ENCODE measurements around the gene DSN1. TPM values are rescaled to one million over a fixed set of nuclear protein-coding genes. Genes with fewer than 3 reads are reported as not detected.

DSN1 gene
- total and polyA plus RNA-seq, 9 of the 15 experiments (the other 6 are each of a cell fraction or from before 2014, with no cell fraction given): 23.3 to 45.3 (median 31.1) TPM

GRCh38 chr20:36745927-36746659 is 27.5 kb downstream of the DSN1 start, which contains the start of gene NDRG3 (continued):
- TF ChIP-seq ZNF280A (IDR thresholded peaks at IDR 0.05; ENCODE audit: low read depth, partially characterized antibody) (no peak), SIN3B (IDR thresholded peaks at IDR 0.05; ENCODE audit: low read depth) (0 out of 2 replicates have a peak, but pooled peaks have one; percentile 15), RUNX1 (IDR thresholded peaks at IDR 0.05; ENCODE audit: low read depth) (no peak), SMAD3 (CRISPR knock-in tag; conservative IDR thresholded peaks at IDR 0.05) (no peak), WHSC1 (IDR thresholded peaks at IDR 0.05; ENCODE audit: low read length) (no peak), ZNF174 (CRISPR knock-in tag; IDR thresholded peaks at IDR 0.05) (no peak), PHTF2 (CRISPR knock-in tag; IDR thresholded peaks at IDR 0.05) (no peak), ARID1B (IDR thresholded peaks at IDR 0.05) (no peak), STAT5B (CRISPR knock-in tag; IDR thresholded peaks at IDR 0.05) (no peak), ZNF696 (CRISPR knock-in tag; conservative IDR thresholded peaks at IDR 0.05) (no peak), GABPB1 (CRISPR knock-in tag; IDR thresholded peaks at IDR 0.05) (no peak), MIER1 (IDR thresholded peaks at IDR 0.05; ENCODE audit: low read depth) (no peak), TAF7 (tag; IDR thresholded peaks at IDR 0.05) (no peak), ZNF586 (CRISPR knock-in tag; conservative IDR thresholded peaks at IDR 0.05) (no peak), ZFP1 (CRISPR knock-in tag; IDR thresholded peaks at IDR 0.05) (no peak), RBM15 (IDR thresholded peaks at IDR 0.05; ENCODE audit: insufficient read depth, low read length) (no peak), ETV6 (IDR thresholded peaks at IDR 0.05; ENCODE audit: borderline replicate concordance in 1 of 2, low read depth in 2 of 2, low read length in 1 of 2) (no peak), ETV6 (CRISPR knock-in tag; IDR thresholded peaks at IDR 0.05; ENCODE audit: borderline replicate concordance) (no peak), ZNF184 (CRISPR knock-in tag; IDR thresholded peaks at IDR 0.05) (no peak), MED1 (CRISPR knock-in tag; IDR thresholded peaks at IDR 0.05; ENCODE audit: borderline replicate concordance) (no peak), ZNF395 (CRISPR knock-in tag; IDR thresholded peaks at IDR 0.05) (no peak), ATF6 (CRISPR knock-in tag; IDR thresholded peaks at IDR 0.05) (no peak), ZFX (CRISPR knock-in tag; IDR thresholded peaks at IDR 0.05) (no peak)
- TF ChIP-seq, protein P1, sequence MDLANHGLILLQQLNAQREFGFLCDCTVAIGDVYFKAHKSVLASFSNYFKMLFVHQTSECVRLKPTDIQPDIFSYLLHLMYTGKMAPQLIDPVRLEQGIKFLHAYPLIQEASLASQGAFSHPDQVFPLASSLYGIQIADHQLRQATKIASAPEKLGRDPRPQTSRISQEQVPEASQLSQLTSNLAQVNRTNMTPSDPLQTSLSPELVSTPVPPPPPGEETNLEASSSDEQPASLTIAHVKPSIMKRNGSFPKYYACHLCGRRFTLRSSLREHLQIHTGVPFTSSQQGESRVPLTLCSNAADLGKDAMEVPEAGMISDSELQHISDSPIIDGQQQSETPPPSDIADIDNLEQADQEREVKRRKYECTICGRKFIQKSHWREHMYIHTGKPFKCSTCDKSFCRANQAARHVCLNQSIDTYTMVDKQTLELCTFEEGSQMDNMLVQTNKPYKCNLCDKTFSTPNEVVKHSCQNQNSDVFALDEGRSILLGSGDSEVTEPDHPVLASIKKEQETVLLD (IDR thresholded peaks at IDR 0.05): no peak

Measured in K562 (cell line).